Kidney tubule cell (primary cell): ENCODE results near the gene WDR62.
A peak's percentile ranks its signal among the peaks of the same experiment; 100 is the strongest.

Source experiments
- DNase-seq: peaks from one replicate; pipeline ENCODE4 v3.0.0-alpha.2; 2018; ENCODE audit warnings: low spot score

The WDR62 gene

DNA sequence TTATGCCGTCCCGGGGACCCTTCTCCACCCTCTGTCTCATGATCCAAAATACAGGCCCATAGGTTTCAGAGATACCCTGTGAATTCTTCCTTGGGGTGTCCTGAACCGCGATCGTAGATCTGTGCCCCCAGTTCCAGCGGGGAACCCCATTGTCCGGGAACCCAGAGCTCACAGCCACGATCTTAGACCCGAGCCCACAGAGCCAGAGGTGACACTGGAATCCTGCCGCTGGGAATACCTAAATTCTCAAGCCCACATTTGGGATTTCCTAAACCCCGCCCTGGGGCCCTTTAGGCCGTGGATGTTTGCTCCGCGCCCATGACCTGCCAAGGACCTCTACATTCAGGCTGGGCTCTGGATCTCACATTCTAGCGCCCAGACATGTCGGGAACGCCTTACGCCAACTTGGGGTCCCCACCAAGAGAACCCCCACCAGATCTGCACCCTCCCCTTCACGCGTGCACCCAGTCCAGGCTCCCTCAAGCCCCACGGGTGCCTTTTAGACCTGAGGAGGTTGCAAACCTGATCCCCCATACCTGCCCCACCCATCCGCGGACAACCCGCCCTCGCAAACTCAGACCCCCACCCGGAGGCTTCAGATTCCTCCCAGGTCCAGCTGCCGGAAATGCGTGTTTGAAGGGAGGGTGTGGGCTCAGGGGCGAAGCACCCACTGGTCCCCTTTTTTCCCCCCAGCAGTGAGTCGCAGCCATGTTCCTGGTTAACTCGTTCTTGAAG lies 85.8 kb downstream of the WDR62 start:
- peak; percentile 75 for DNase-seq

DNA sequence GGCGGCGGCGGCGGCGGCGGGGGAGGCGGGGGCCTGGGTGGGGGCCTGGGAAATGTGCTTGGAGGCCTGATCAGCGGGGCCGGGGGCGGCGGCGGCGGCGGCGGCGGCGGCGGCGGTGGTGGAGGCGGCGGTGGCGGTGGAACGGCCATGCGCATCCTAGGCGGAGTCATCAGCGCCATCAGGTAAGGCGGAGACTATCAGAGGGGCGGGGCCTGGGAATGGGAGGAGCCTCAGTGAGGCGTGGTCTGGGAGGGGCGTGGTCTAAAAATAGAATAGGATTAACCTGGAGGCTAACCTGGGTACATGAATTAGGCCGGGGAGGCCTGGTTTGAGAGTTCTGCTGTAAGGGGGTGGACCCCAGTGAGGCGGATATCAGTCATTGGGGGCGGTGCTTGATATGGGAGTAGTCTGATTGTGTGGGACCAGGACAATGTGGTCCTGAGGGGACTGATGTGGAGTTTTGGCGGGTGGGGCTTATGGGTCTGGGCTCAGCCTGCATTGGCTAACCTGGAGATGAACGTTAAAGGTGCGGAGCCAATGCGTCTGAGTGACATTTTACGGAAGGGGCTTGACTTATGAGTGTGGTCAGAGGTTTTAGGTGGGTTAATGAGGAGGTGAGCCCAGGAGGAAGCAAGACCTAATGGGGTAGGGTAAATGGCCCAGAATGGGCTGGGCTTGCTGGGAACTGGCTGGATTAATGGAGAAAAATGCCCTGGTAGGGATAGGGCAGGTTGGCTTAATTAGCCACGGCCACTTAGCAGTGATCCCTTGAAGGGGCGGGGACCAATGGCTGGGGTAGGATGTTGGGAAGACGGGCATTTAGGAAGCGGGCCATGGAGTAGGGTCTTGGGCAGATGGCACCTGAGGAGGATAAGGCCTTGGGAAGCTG lies 86.6 kb downstream of the WDR62 start:
- DNase-seq = peak; percentile 93

- no peak for DNase-seq
These were observed 87.3 kb downstream of the WDR62 start for GRCh38 chr19:36142046-36142445.

GRCh38 chr19:36142496-36142895 lies 87.8 kb downstream of the WDR62 start:
- DNase-seq = no peak

DNA sequence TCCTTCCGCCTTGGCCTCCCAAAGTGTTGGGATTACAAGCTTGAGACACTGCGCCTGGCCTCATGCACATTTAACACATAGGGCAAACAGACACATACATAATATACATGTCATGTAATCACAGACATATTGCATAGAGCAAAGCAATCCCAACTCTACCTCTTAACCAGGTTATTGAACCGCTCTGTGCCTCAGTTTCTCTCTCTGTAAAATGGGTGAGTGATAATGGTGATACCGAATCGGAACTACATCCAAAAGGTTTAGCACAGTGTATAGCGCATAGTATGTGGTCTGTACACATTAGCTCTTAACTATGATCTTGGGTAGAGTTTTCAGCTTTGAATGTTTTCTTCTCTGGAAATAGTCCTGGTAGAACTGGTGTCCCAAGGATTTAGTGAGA lies 89.9 kb downstream of the WDR62 start:
- DNase-seq = no peak

GRCh38 chr19:36149673-36150406 lies 95.1 kb downstream of the WDR62 start:
- no peak for DNase-seq

DNA sequence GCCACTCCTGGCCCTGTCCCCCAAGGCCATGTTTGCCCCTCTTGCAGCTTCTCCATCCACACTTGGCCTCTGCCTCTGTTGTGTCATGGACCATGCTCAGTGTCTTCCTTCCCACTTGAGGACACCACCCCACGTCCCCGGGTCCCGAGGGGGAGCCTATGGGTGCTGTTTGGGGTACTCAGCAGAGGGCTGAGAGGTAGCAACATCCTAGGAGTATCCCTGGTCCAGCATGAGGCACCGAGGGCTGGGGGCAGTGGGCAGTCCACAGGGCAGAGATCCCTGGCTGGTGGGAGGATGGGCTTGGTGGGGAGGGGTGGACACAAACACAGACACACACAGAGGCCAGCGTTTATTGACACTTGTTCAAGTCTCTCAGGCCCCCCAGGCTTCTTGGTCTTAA lies 95.9 kb downstream of the WDR62 start:
- no peak for DNase-seq

DNA sequence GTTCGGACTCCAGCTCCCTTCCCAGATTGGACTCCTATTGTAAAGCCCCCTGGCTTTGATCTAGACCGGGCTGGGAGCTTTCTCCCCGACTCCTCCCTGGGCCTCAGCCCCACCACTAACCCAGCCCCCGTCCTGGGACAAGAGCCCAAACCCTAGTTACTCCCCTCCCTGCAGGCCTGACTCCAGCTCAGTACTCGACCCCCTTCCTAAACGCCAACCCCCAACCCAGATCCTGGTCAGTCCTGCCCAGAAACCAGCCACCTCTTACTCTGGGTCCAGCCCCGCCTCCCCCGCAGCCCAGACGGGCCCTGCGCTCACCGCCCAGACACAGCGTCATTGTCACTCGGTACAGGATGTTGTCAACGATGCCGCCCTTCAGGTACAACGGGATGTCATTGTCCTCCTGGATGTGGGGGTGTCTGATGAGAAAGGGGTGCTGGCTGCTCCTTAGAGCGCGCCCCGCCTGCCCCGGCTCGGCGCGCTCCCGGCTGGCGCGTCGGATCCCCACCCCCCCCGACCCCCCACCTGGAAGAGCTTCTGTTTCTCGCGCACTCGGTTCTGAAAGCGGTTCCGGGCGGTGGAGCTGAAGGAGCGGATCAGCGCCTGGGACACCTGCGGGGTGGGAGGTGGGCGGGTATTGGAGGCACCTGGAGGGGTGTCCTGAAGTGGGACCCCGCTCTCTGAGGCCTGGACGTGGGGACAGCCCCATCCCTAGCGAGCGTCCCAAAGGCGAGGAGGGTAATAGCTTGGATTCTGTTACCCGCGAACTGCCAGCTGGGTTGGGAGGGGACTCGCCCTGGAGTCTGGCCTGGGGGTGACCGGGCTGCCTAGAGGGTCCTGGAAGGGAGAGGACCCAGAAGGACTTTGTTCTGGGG lies 96.7 kb downstream of the WDR62 start:
- peak; percentile 21 for DNase-seq

GRCh38 chr19:36152019-36152351 lies 97.3 kb downstream of the WDR62 start:
- no peak for DNase-seq

DNA sequence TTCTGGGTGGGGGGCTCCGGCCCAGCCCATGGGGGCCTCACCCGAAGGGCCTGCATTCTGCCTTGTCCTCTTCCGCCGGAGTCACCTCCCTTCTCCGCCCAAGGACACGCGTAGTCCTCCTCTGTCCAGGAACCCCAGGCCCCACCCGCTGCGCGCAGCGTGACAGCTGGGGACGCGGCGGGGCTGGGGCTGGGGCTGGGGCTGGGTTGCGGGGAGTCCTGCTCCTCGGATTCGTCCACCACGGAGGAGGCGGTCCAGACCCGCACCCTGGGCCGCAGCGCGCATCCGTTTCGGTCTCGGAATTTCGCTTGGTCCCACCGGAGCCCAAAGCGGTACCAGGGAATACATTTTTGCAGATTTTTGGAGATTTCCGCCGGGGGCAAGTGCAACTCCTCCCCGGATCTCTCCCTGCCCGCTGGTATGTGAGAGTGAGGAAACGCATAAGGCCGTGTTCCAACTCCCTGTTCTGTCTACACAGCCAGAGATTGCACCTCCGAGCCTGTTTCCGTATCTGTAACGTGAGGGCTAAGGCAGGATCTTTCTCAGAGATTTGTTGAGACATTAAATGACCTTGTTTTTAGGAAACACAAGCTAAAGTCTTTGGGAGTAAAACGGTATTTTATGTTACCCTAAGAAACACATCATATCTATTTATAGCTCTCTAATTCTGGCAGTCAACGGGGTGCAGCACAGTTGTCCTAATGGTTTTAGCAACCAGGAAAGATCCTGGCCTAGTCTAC lies 97.8 kb downstream of the WDR62 start, which contains the start of gene COX7A1:
Gene COX7A1, minus strand, starts transcription at position 96 of the 740 bp plus-strand sequence. Its CDS starts 40 bp downstream, at position 56.
- no peak for DNase-seq

- DNase-seq = no peak
These were observed 98.4 kb downstream of the WDR62 start for GRCh38 chr19:36153126-36153525.
